HEK293T (cell line): ENCODE measurements around the gene CD101.

Source experiments
- BHLHE40 ChIP-seq: fragments of 450-650 bp; IDR thresholded peaks from 2 replicates; pipeline ENCODE4 v1.6.1; 2016; ENCODE audit warnings: mild to moderate bottlenecking, moderate library complexity, borderline replicate concordance
- FOXM1 ChIP-seq: fragments of 450-650 bp; IDR thresholded peaks from 2 replicates; pipeline ENCODE4 v1.6.1; 2017; ENCODE audit warnings: mild to moderate bottlenecking, borderline replicate concordance
- SUZ12 ChIP-seq: fragments of 450-650 bp; IDR thresholded peaks from 2 replicates; pipeline ENCODE4 v1.6.1; 2016; ENCODE audit warnings: mild to moderate bottlenecking
- ZNF384 ChIP-seq: fragments of 450-650 bp; IDR thresholded peaks from 2 replicates; pipeline ENCODE4 v1.6.1; 2016

DNA sequence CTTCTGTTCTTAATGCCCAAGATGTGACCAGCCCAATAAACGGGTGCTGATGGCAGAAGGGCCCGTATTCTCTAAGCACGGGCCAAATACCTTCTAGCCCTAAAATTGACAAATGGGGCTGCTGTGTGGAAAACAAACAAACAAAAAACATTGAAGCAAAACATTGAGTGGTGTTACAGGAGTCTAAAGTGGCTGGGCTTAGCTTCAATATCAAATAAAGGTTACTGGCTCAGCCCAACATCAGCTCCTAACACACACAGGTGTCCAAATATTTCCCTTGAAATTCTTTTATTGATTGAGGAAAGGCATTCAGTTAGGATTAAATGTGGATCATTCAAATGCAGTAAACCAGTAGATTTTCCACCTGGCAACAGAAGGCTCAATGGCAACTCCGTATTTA, 45.2 kb downstream of the CD101 start:
- TF ChIP-seq ZNF384, result no peak
- TF ChIP-seq FOXM1, result no peak
- no peak for TF ChIP-seq SUZ12
- no peak for TF ChIP-seq BHLHE40
